Sigmoid colon (tissue), 7 donors: ENCODE results near the gene CTSO. TPM values are rescaled to one million over a fixed set of nuclear protein-coding genes. Genes with fewer than 3 reads are reported as not detected.

Experiments used
- DNase-seq: peaks from one replicate; pipeline ENCODE4 v3.0.0-alpha.2; 2019
- H3K27ac ChIP-seq, 4 donors: fragments of 200-600 bp; sonication (generic); one replicate each; pipeline ENCODE4 v1.5.1; 2016 to 2019; ENCODE audit warnings: mild to moderate bottlenecking in 1 of 4
- H3K27me3 ChIP-seq, 3 donors: fragments of 200-600 bp; sonication (generic); one replicate each; pipeline ENCODE4 v1.5.1; 2019; ENCODE audit warnings: mild to moderate bottlenecking in 1 of 3
- H3K36me3 ChIP-seq, 4 donors: fragments of 200-600 bp; sonication (generic); one replicate each; pipeline ENCODE4 v1.5.1; 2016 to 2019
- H3K4me1 ChIP-seq, 4 donors: fragments of 200-600 bp; sonication (generic); one replicate each; pipeline ENCODE4 v1.5.1; 2017 to 2019
- H3K4me3 ChIP-seq, 4 donors: fragments of 200-600 bp; sonication (generic); one replicate each; pipeline ENCODE4 v1.5.1; 2017 to 2019; ENCODE audit warnings: mild to moderate bottlenecking in 2 of 4, moderate library complexity in 1 of 4
- H3K9me3 ChIP-seq, 4 donors: fragments of 200-600 bp in 3 of 4; sonication (generic) in 3 of 4; one replicate each; pipeline versions ENCODE4 v1.5.1 to v1.6.1; 2013 to 2019
- EP300 ChIP-seq, 4 donors: sonication (generic); formaldehyde crosslinking; IDR thresholded peaks; one replicate each; pipeline ENCODE4 v1.6.1; 2017; ENCODE audit warnings: antibody characterized with exemption in 4 of 4
- POLR2A ChIP-seq, 2 donors: fragments of 450-650 bp; IDR thresholded peaks; one replicate each; pipeline ENCODE4 v1.6.1; 2016; ENCODE audit warnings: antibody characterized with exemption in 2 of 2, mild to moderate bottlenecking in 2 of 2, moderate library complexity in 2 of 2
- POLR2AphosphoS5 ChIP-seq, 4 donors: sonication (generic); formaldehyde crosslinking; IDR thresholded peaks; one replicate each; pipeline ENCODE4 v1.6.1; 2017; ENCODE audit warnings: antibody characterized with exemption in 4 of 4
- WGBS, 2 donors: extraction: QIAGEN DNeasy Blood & Tissue Kit; methylation state at CpG; one replicate each; pipeline ENCODE4 v1.1.7; 2013; 5-methylcytosine and 5-hydroxymethylcytosine counted together
- intact Hi-C: fragments of 100-400 bp; cut with DNase I; formaldehyde crosslinking; loops from one replicate; pipeline ENCODE4 v1.15.1; 2023
- polyA plus RNA-seq, 3 donors: library from polyadenylated mRNA; stranded (reverse); fragments of 200-250 nt; gene quantifications; one replicate each; pipeline ENCODE4 v1.2.3, GENCODE V29; 2013
- total RNA-seq, 4 donors: library from RNA; depleted of rRNA; stranded (reverse); fragments of >200 nt; gene quantifications; one replicate each; pipeline ENCODE4 v1.1.0, GENCODE V29; 2016
- TF ChIP-seq, protein P1 (sequence below), 4 experiments: fragments of 450-650 bp in 3 of 4; fragments of 200-600 bp in 1 of 4; IDR thresholded peaks; one replicate each; pipeline ENCODE4 v1.5.1; 2016 to 2019; ENCODE audit warnings: antibody characterized with exemption in 4 of 4, mild to moderate bottlenecking in 3 of 4, moderate library complexity in 2 of 4
- donor health status: healthy with polysubstance abuse.
- donor health status: Bipolar disorder and iron deficiency.
- donor health status: healthy.

CTSO gene
- total and polyA plus RNA-seq, 7 donors, result 2.1 to 41.4 (median 26.0) TPM

DNA sequence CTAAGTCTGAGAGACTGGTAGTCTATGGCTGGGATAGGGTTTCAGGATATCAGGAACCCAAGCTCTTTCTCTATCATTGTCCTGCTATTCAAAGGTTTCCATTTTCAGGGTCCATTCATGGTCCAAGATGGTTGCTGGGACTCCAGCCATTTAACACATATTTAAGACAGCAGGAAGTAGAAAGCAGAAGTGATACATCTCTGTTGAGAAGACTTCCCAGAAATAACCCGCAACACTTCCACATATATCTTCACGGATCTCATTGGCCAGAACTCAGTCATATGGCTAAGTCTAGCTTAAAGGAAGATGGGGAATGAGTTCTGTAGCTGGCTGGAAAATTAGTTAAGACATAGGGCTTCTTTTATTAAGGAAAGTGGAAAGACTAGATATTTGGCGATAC lies 23.8 kb downstream of the CTSO start:
- Histone ChIP-seq H3K36me3 (peaks cover 0 to 40% (median 4%) of the 10 kb centered on the region in 4 donors), H3K4me1 (no peaks in the 10 kb centered on the region), H3K27me3 (no peaks in the 10 kb centered on the region), H3K9me3 (peaks cover 0 to 4% (median 0%) of the 10 kb centered on the region in 4 donors), H3K27ac (no peak overlapping the region), H3K4me3 (no peak overlapping the region)
- 94 to 95% methylated on average over 3 of the region's 3 CpGs for WGBS, 2 donors
- intact Hi-C loops, result no loop called here
- TF ChIP-seq POLR2A (IDR thresholded peaks at IDR 0.05) (no peak), EP300 (IDR thresholded peaks at IDR 0.05) (no peak), POLR2AphosphoS5 (IDR thresholded peaks at IDR 0.05) (no peak)
- TF ChIP-seq, protein P1, sequence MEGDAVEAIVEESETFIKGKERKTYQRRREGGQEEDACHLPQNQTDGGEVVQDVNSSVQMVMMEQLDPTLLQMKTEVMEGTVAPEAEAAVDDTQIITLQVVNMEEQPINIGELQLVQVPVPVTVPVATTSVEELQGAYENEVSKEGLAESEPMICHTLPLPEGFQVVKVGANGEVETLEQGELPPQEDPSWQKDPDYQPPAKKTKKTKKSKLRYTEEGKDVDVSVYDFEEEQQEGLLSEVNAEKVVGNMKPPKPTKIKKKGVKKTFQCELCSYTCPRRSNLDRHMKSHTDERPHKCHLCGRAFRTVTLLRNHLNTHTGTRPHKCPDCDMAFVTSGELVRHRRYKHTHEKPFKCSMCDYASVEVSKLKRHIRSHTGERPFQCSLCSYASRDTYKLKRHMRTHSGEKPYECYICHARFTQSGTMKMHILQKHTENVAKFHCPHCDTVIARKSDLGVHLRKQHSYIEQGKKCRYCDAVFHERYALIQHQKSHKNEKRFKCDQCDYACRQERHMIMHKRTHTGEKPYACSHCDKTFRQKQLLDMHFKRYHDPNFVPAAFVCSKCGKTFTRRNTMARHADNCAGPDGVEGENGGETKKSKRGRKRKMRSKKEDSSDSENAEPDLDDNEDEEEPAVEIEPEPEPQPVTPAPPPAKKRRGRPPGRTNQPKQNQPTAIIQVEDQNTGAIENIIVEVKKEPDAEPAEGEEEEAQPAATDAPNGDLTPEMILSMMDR (IDR thresholded peaks at IDR 0.05), result no peak
- DNase-seq, result no peak

DNA sequence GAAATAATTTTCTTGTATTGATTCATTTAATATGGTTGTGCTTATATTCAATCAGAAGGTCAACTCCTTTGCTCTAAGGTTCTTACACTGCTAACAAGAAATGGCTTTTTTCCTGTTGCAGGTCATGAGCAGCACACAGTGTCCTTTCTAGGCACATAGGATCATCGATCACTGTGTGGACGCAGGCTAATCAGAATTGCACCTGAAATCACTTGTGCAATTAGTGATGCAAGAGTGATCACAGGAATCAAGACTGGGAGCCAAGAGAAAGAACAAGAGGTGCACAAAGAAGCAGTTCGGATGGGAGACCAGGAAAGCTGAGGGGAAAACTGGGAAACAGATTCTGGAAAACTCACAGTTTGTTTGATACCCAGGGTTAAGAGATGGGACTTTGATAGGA lies 29.0 kb downstream of the CTSO start:
- no peaks in the 10 kb centered on the region for H3K4me1 ChIP-seq
- H3K4me3 ChIP-seq, result no peak overlapping the region
- H3K27me3 ChIP-seq, result no peaks in the 10 kb centered on the region
- 56 to 60% methylated on average over 3 of the region's 3 CpGs for WGBS, 2 donors
- intact Hi-C loops, result no loop called here
- H3K9me3 ChIP-seq, result peaks cover 0 to 4% (median 0%) of the 10 kb centered on the region in 4 donors
- H3K36me3 ChIP-seq, result peaks cover 0 to 46% (median 6%) of the 10 kb centered on the region in 4 donors
- no peak for DNase-seq
- H3K27ac ChIP-seq, result no peak overlapping the region
- no peak for TF ChIP-seq POLR2A (IDR thresholded peaks at IDR 0.05)

DNA sequence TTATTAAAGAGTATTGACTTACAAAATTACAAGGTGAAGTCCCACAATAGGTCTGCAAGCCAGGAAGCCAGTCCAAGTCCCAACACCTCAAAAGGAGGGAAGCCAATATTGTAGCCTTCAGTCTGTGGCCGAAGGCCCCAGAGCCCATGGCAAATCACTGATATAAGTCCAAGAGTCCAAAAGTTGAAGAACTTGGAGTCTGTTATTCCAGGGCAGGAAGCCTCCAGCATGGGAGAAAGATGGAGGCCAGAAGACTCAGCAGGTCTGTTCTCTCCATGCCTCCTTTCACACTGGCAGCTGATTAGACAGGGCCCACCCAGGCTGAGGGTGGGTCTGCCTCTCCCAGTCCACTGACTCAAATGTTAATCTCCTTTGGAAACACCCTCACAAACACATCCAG lies 32.1 kb downstream of the CTSO start:
- intact Hi-C loops, result no loop called here
- Histone ChIP-seq H3K27me3 (no peaks in the 10 kb centered on the region), H3K9me3 (no peaks in the 10 kb centered on the region), H3K4me1 (no peaks in the 10 kb centered on the region), H3K4me3 (no peak overlapping the region), H3K27ac (no peak overlapping the region), H3K36me3 (peaks cover 0 to 25% (median 2%) of the 10 kb centered on the region in 4 donors)
- WGBS, 2 donors, result 89 to 93% methylated on average over 1 of the region's 1 CpG
- TF ChIP-seq, protein P1 (IDR thresholded peaks at IDR 0.05), result no peak
- no peak for TF ChIP-seq POLR2AphosphoS5 (IDR thresholded peaks at IDR 0.05)
- no peak for TF ChIP-seq EP300 (IDR thresholded peaks at IDR 0.05)
- no peak for TF ChIP-seq POLR2A (IDR thresholded peaks at IDR 0.05)
- DNase-seq, result no peak

DNA sequence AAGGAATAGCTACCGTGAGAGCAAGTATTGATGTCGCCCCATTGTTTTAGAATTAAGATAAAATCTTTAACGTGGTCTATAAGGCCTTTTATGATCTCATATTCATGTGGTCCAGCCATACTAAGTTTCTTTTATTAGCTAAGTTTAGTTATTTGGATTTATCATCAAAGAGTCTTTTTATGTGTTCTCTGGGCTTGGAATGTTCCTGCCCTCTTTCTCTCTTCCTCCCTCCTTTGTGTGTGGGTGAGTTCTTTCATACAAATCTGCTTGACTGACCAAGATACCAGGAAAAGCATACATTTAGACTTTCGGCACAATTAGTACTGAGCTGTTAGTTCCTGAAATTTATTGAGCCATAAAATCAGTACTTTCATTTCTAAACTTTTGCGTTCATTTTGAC lies 38.9 kb downstream of the CTSO start:
- Histone ChIP-seq H3K9me3 (no peaks in the 10 kb centered on the region), H3K27ac (no peak overlapping the region), H3K36me3 (no peaks in the 10 kb centered on the region), H3K4me1 (no peaks in the 10 kb centered on the region), H3K27me3 (no peaks in the 10 kb centered on the region), H3K4me3 (no peak overlapping the region)
- TF ChIP-seq EP300 (IDR thresholded peaks at IDR 0.05), result no peak
- TF ChIP-seq POLR2AphosphoS5 (IDR thresholded peaks at IDR 0.05), result no peak
- no peak for TF ChIP-seq POLR2A (IDR thresholded peaks at IDR 0.05)
- TF ChIP-seq, protein P1 (IDR thresholded peaks at IDR 0.05), result no peak
- intact Hi-C loops, result no loop called here
- DNase-seq, result no peak
- 29 to 48% methylated on average over 5 of the region's 5 CpGs for WGBS, 2 donors

DNA sequence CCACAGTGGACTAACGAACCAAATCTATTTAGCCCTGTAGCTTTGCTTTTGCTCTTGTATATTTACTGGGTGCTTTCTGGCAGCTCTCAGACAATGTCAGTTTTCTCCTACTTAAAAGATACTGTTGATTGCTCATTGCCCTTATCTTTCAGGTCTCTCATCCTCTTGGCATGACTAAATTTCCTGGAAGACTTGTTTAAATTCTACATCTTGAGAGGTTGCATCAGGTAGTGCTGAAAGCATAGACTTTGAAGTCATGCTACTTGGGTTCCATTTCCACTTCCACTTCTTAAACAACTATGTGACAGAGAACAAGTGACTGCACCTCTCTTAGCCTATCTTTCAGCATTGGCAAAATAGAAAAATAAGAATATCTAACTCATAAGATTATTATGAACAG lies 41.8 kb downstream of the CTSO start:
- intact Hi-C loops, result no loop called here
- H3K4me3 ChIP-seq, result no peak overlapping the region
- TF ChIP-seq EP300 (IDR thresholded peaks at IDR 0.05), result no peak
- no peak for DNase-seq
- no peaks in the 10 kb centered on the region for H3K27me3 ChIP-seq
- H3K27ac ChIP-seq, result no peak overlapping the region
- 79 to 87% methylated on average over 1 of the region's 1 CpG for WGBS, 2 donors
- no peaks in the 10 kb centered on the region for H3K9me3 ChIP-seq
- no peaks in the 10 kb centered on the region for H3K4me1 ChIP-seq
- H3K36me3 ChIP-seq, result no peaks in the 10 kb centered on the region

DNA sequence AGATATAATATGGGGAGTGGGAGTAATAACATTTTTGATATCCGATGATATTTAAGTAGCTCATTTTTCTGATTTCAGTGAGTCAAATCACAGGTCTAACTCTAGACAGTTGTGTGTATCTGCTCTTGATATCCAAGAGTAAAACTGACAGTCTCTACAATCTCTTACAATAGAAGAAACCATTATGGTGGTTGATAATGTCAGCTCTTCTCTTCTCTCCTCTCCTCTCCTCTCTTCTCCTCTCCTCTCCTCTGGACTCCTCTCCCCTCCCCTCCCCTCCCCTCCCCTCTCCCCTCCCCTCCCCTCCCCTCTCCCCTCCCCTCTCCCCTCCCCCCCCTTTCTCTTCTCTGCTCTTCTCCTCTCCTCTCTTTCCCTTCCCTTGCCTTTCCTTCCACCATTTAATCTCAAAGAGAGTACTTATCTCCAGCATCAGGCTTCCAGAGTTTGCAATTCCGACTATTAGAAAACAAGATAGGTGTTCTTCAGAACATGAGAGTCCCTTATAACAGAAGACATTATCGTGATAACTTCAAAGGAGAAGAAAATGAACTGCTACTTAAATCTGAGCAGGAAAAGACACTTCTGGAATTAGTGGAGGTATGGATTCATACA lies 43.9 kb downstream of the CTSO start:
- Histone ChIP-seq H3K27ac (no peak overlapping the region), H3K27me3 (no peaks in the 10 kb centered on the region), H3K4me1 (no peaks in the 10 kb centered on the region), H3K36me3 (no peaks in the 10 kb centered on the region), H3K4me3 (no peak overlapping the region), H3K9me3 (no peaks in the 10 kb centered on the region)
- 87 to 92% methylated on average over 3 of the region's 3 CpGs for WGBS, 2 donors
- TF ChIP-seq POLR2A (IDR thresholded peaks at IDR 0.05), result no peak
- no peak for TF ChIP-seq EP300 (IDR thresholded peaks at IDR 0.05)
- TF ChIP-seq POLR2AphosphoS5 (IDR thresholded peaks at IDR 0.05), result no peak
- TF ChIP-seq, protein P1 (IDR thresholded peaks at IDR 0.05), result no peak
- no peak for DNase-seq
- intact Hi-C loops, result no loop called here
